Adrenal gland (tissue), 12 donors: ENCODE measurements around the gene FARS2. TPM values are rescaled to one million over a fixed set of nuclear protein-coding genes. Genes with fewer than 3 reads are reported as not detected.

Experiments
- DNase-seq, 7 donors: peaks; one replicate each; pipeline ENCODE4 v3.0.0-alpha.2; 2019 to 2020
- H3K27ac ChIP-seq, 5 donors: fragments of 200-600 bp; sonication (generic) in 4 of 5; 1 replicate in 3 of 5; 2 replicates in 2 of 5; pipeline versions ENCODE4 v1.5.1 to v1.8.0; 2016 to 2020; ENCODE audit warnings: mild to moderate bottlenecking in 1 of 5
- H3K27me3 ChIP-seq: fragments of 200-600 bp; 2 replicates; pipeline ENCODE4 v1.8.0; 2021
- H3K36me3 ChIP-seq, 2 donors: fragments of 200-600 bp; replicated peaks in 1 of 2; 1 replicate in 1 of 2; 2 replicates in 1 of 2; pipeline versions ENCODE4 v1.5.1 to v1.8.0; 2018 to 2022
- H3K4me1 ChIP-seq, 2 donors: fragments of 200-600 bp; replicated peaks in 1 of 2; 1 replicate in 1 of 2; 2 replicates in 1 of 2; pipeline versions ENCODE4 v1.5.1 to v1.8.0; 2018 to 2021
- H3K4me3 ChIP-seq, 4 donors: fragments of 200-600 bp; sonication (generic) in 3 of 4; one replicate each; pipeline ENCODE4 v1.5.1; 2016 to 2018
- H3K9me3 ChIP-seq, 3 donors: fragments of 200-600 bp; sonication (generic) in 1 of 3; replicated peaks in 1 of 3; 1 replicate in 2 of 3; 2 replicates in 1 of 3; pipeline versions ENCODE4 v1.5.1 to v1.8.0; 2016 to 2021
- CTCF ChIP-seq, 6 experiments: fragments of 450-650 bp in 4 of 6; fragments of 200-600 bp in 2 of 6; sonication (generic) in 1 of 6; IDR thresholded peaks; 1 replicate in 5 of 6; 2 replicates in 1 of 6; pipeline versions ENCODE4 v1.5.1 to v1.8.0; 2016 to 2021; ENCODE audit warnings: antibody characterized with exemption in 6 of 6, mild to moderate bottlenecking in 2 of 6, moderate library complexity in 1 of 6
- POLR2A ChIP-seq, 2 donors: fragments of 450-650 bp; IDR thresholded peaks; one replicate each; pipeline ENCODE4 v1.6.1; 2017; ENCODE audit warnings: antibody characterized with exemption in 2 of 2, mild to moderate bottlenecking in 2 of 2, moderate library complexity in 1 of 2
- WGBS, 4 donors: extraction: QIAGEN DNeasy Blood & Tissue Kit in 2 of 4; methylation state at CpG; one replicate each; pipeline versions ENCODE4 v1.1.5 to v1.1.7; 2013 to 2017; 5-methylcytosine and 5-hydroxymethylcytosine counted together
- intact Hi-C, 2 donors: fragments of 100-400 bp; cut with DNase I; formaldehyde crosslinking; loops; one replicate each; pipeline versions ENCODE4 v1.14.1 to v1.15.0; 2022 to 2023
- polyA plus RNA-seq, 3 donors: library from polyadenylated mRNA; stranded (reverse); fragments of 200-250 nt in 2 of 3; fragments of 350-450 nt in 1 of 3; fragmentation: Illumina TruSeq in 1 of 3; extraction: RNeasy Lipid Tissue Mini Kit (QIAGEN cat#74804) in 1 of 3; gene quantifications; one replicate each; pipeline ENCODE4 v1.2.3, GENCODE V29; 2013 to 2014
- total RNA-seq, 9 donors: library from RNA; depleted of rRNA in 4 of 9; stranded (reverse); fragments of >200 nt in 4 of 9; fragments of 120-200 nt in 1 of 9; fragmentation: NEBNext Ultra II Directional in 1 of 9; extraction: Animal tissue kit (Norgen Biotek cat#: 25700) in 1 of 9; gene quantifications; one replicate each; pipeline versions ENCODE4 v1.1.0 to v1.2.4, GENCODE V29; 2013 to 2023
- donor health status: healthy with polysubstance abuse.
- donor health status: Bipolar disorder and iron deficiency.
- donor health status: DM: yes; HTN: yes; CAD: no.
- donor health status: DM: no; HTN: no; CAD: no.
- donor health status: DM: no; HTN: no; CAD: no.
- donor health status: DM: yes; HTN: yes; CAD: no.

Gene FARS2
- total and polyA plus RNA-seq, 12 donors = 7.2 to 55.2 (median 19.8) TPM

GRCh38 chr6:5707281-5708045 lies 446.1 kb downstream of the FARS2 start:
- no peak overlapping the region for H3K4me3 ChIP-seq
- 96 to 97% (median 96%) methylated on average over 17 of the region's 17 CpGs for WGBS, 4 donors
- intact Hi-C loops = no loop called here
- H3K9me3 ChIP-seq = no peaks in the 10 kb centered on the region
- H3K4me1 ChIP-seq = no peaks in the 10 kb centered on the region
- DNase-seq = no peak
- H3K27me3 ChIP-seq = no peaks in the 10 kb centered on the region
- TF ChIP-seq CTCF (IDR thresholded peaks at IDR 0.05) = no peak
- H3K27ac ChIP-seq = no peak overlapping the region
- no peaks in the 10 kb centered on the region for H3K36me3 ChIP-seq

- WGBS, 4 donors = 82 to 93% (median 91%) methylated on average over 14 of the region's 14 CpGs
- Histone ChIP-seq H3K4me3 (no peak overlapping the region), H3K27ac (no peak overlapping the region), H3K9me3 (no peaks in the 10 kb centered on the region), H3K27me3 (no peaks in the 10 kb centered on the region), H3K4me1 (no peaks in the 10 kb centered on the region), H3K36me3 (no peaks in the 10 kb centered on the region)
- TF ChIP-seq CTCF (IDR thresholded peaks at IDR 0.05) (no peak), POLR2A (IDR thresholded peaks at IDR 0.05) (no peak)
- intact Hi-C loops = no loop called here
- DNase-seq = no peak
These were observed 449.2 kb downstream of the FARS2 start for GRCh38 chr6:5710516-5710915.

GRCh38 chr6:5710936-5711335 lies 449.6 kb downstream of the FARS2 start:
- H3K36me3 ChIP-seq = no peaks in the 10 kb centered on the region
- H3K4me1 ChIP-seq = no peaks in the 10 kb centered on the region
- WGBS, 4 donors = 91 to 97% (median 95%) methylated on average over 4 of the region's 4 CpGs
- no peak overlapping the region for H3K27ac ChIP-seq
- TF ChIP-seq POLR2A (IDR thresholded peaks at IDR 0.05) = no peak
- no peak for TF ChIP-seq CTCF (IDR thresholded peaks at IDR 0.05)
- DNase-seq = no peak
- intact Hi-C loops = no loop called here
- no peaks in the 10 kb centered on the region for H3K27me3 ChIP-seq
- no peak overlapping the region for H3K4me3 ChIP-seq
- no peaks in the 10 kb centered on the region for H3K9me3 ChIP-seq

- Histone ChIP-seq H3K27me3 (no peaks in the 10 kb centered on the region), H3K36me3 (no peaks in the 10 kb centered on the region)
These were observed 451.3 kb downstream of the FARS2 start for GRCh38 chr6:5712349-5713215.

More at GRCh38 chr6:5712349-5713215, 451.3 kb downstream of the FARS2 start:
- intact Hi-C loops = no loop called here
- H3K27ac ChIP-seq = no peak overlapping the region
- no peaks in the 10 kb centered on the region for H3K9me3 ChIP-seq
- TF ChIP-seq CTCF (IDR thresholded peaks at IDR 0.05) = no peak
- no peak for TF ChIP-seq POLR2A (IDR thresholded peaks at IDR 0.05)
- no peaks in the 10 kb centered on the region for H3K4me1 ChIP-seq
- 85 to 89% (median 86%) methylated on average over 10 of the region's 10 CpGs for WGBS, 4 donors
- H3K4me3 ChIP-seq = no peak overlapping the region
- DNase-seq = no peak
